Epithelial cell of esophagus (primary cell): ENCODE measurements around the gene PPCDC.

ENCODE experiments used
- DNase-seq: peaks from one replicate; pipeline ENCODE4 v3.0.0; 2010; ENCODE audit warnings: low read depth
- H3K4me3 ChIP-seq: 2 replicates; pipeline ENCODE4 v1.5.1; 2011; ENCODE audit warnings: mild to moderate bottlenecking, low read length, control low read depth
- TF ChIP-seq, protein P1 (sequence below): IDR thresholded peaks from 2 replicates; pipeline ENCODE4 v1.5.1; 2011; ENCODE audit warnings: low read depth, mild to moderate bottlenecking, low read length, control low read depth, inconsistent platforms; ENCODE audit not compliant: insufficient read depth; ENCODE audit errors: missing control alignments

Gene PPCDC

DNA sequence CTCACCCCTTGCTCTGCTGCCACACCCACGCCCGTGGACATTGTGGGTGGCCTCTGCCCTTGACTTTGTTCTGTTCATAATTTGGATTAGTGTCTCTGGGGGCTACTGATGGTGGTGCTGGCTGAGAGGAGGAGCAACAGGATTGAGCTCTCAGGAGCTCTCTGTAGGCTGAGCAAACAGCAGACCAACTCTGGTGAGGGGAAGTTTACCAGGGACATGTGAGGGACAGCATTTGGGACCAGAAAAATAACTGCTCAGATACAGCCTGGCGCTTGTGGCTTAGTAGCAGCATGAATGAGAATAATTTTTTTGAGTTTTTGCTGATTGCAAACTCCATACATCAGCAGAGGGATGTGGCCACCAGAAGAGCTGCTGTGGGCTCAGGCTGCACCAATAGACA is 14.8 kb downstream of the PPCDC start:
- TF ChIP-seq, protein P1, sequence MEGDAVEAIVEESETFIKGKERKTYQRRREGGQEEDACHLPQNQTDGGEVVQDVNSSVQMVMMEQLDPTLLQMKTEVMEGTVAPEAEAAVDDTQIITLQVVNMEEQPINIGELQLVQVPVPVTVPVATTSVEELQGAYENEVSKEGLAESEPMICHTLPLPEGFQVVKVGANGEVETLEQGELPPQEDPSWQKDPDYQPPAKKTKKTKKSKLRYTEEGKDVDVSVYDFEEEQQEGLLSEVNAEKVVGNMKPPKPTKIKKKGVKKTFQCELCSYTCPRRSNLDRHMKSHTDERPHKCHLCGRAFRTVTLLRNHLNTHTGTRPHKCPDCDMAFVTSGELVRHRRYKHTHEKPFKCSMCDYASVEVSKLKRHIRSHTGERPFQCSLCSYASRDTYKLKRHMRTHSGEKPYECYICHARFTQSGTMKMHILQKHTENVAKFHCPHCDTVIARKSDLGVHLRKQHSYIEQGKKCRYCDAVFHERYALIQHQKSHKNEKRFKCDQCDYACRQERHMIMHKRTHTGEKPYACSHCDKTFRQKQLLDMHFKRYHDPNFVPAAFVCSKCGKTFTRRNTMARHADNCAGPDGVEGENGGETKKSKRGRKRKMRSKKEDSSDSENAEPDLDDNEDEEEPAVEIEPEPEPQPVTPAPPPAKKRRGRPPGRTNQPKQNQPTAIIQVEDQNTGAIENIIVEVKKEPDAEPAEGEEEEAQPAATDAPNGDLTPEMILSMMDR, result no peak
- H3K4me3 ChIP-seq, result no peak overlapping the region
- no peak for DNase-seq

DNA sequence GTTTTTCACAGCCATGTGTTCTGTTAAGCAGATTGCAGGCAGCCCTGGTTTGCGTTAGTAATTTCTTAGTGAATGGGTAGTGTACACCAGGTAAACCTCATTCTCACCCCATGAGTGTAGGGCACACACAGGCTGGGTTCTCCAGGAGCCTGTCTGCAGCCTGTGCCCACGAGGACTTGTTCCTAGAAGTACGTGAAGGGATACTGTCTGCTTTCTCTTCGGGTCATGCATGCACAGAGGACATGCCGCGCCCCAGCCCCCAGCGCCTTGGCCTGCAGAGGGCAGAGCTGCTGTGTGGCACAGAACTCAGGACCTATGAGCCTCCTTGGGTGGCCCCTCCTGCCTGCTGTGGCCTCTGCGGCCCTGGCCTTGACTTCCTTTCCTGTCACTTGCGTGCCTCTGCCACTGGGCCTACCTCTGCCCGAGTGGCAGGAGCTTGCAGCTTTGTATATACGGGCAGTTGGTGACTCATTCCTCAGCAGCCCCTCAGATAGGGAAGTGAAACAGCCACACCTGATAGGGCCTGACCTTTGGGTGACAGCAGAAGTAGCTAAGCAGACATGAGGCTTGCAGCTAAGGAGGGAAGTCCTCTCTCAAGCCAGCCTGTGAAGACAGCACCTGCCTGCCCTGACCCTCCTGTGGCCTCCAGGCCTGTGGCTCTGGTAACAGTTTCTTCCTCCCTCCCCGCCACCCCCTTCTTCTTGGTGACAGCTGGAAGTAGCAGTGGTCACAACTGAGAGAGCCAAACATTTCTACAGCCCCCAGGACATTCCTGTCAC is 19.5 kb downstream of the PPCDC start:
- DNase-seq, result peak; percentile 40
- TF ChIP-seq, protein P1, result peak; percentile 24
- no peak overlapping the region for H3K4me3 ChIP-seq

DNA sequence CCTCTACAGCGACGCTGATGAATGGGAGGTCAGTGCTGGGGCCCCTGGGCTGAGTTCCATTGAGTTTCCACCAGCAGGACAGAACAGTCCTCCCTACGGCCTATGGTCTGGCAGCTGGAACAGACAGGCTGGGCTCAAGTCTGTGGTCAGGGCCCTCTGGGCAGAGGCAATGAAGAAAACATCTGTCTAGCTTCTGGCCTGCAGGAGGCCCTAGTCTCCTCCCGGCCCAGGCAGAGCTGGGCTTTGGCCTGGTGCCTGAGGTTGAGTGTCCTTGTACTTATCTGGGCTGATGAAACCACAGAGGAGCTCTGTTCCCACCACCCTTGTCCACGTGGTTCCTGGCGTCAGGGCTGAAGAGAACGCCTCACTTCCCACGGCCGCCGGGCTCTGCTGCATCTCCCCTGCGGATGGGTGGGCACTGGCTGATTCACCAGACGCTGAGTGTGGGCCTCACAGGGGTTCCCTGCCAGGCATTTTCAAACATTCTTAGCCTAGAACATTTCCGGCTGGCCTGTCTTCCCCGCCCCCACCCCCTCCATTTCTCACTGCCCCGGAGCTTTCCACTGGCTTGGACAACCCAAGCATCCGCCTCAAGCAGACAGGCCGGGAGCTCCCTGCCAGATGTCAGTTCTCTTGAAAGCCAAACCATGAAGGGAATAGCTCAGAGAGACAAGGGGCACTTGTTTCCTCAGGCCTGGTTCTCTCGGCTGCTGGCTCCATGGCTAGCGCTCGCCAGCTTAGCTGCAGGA is 20.3 kb downstream of the PPCDC start:
- TF ChIP-seq, protein P1, result no peak
- H3K4me3 ChIP-seq, result no peak overlapping the region
- DNase-seq, result peak; percentile 70

DNA sequence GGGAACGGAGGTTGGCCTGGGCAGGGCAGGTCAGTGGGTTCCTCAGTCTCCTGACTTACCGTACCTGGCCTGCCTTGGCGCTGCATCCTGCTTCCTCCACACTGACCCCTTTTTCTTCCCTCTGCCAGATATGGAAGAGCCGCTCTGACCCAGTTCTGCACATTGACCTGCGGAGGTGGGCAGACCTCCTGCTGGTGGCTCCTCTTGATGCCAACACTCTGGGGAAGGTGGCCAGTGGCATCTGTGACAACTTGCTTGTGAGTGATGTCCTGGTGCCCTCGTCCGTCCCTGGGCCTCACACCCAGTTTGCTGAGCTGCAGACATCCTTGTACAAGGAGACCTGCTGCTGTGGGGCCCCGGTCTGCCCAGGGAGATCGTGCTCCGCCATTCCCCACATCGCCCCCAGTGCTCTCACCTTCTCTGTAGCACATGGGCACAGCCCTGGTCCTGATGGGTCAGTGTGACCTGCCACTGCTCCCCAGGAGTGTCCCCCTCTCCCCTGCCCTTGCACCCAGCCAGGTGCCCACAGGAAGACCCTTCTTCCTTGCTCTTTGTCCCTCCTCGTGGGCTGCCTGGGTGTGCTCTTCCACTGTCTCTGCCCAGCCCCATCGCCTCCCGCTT is 21.0 kb downstream of the PPCDC start:
- DNase-seq, result no peak
- H3K4me3 ChIP-seq, result no peak overlapping the region
- TF ChIP-seq, protein P1, result no peak

DNA sequence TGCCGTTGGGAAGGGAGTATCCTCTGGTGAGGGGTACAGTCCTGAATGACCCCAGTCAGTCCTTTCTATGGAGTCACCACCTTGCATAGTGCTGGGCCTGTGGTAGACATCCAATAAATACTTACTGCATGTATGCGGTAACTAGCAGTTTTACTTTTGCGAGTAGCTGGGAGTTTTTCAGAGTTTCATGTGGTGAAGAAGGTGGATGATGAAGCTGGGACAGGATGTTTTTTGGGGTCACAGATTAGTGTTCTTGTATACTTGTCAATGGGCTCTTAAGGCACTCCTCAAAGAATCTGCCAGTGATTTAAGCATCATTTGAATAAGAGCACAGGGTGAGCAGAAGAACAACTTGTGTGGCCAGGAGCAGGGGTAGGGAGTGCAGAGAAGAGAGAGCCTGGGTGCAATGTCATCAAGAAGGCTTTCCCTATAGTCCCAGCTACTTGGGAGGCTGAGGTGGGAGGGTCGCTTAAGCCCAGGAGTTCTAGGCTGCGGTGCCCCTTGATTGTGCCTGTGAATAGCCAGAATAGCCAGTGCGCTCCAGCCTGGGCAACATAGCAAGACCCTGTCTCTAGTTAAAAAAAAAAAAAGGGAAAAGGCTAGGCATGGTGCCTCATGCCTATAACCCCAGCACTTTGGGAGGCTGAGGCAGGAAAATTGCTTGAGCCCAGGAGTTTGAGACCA is 22.1 kb downstream of the PPCDC start:
- TF ChIP-seq, protein P1, result no peak
- DNase-seq, result no peak

DNA sequence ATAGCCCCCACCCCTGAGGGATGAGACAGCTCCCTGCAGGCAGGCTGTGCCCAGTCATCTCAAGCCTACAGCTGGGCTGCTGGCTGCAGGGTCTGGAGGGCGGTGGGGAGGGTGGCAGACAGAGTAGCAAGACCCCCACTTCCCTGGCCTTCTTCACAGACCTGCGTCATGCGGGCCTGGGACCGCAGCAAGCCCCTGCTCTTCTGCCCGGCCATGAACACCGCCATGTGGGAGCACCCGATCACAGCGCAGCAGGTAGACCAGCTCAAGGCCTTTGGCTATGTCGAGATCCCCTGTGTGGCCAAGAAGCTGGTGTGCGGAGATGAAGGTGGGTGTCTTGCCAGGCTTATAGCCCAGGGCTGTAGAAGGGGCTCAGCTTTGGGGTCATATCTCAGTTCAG is 25.0 kb downstream of the PPCDC start:
- H3K4me3 ChIP-seq, result no peak overlapping the region
- DNase-seq, result no peak
- TF ChIP-seq, protein P1, result no peak

More for the DNA sequence above, 22.1 kb downstream of the PPCDC start:
- no peak overlapping the region for H3K4me3 ChIP-seq
